H9 (cell line): ENCODE results near the gene GCNT2. TPM values are rescaled to one million over a fixed set of nuclear protein-coding genes. Genes with fewer than 3 reads are reported as not detected.

ENCODE experiments used
- DNase-seq: peaks from one replicate; pipeline ENCODE4 v3.0.0-alpha.2; 2017
- H2AFZ ChIP-seq: one replicate; pipeline ENCODE4 v1.6.1; 2013; ENCODE audit warnings: mild to moderate bottlenecking, low read length, control low read depth, moderate library complexity
- H2AK5ac ChIP-seq: 2 replicates; pipeline ENCODE4 v1.6.1; 2013; ENCODE audit warnings: low read length, control low read depth, mixed read lengths; ENCODE audit not compliant: insufficient read length
- H2BK120ac ChIP-seq: one replicate; pipeline ENCODE4 v1.6.1; 2013; ENCODE audit warnings: low read depth, mild to moderate bottlenecking, low read length, control low read depth, inconsistent platforms; ENCODE audit not compliant: poor library complexity, severe bottlenecking
- H2BK12ac ChIP-seq: 2 replicates; pipeline ENCODE4 v1.6.1; 2013; ENCODE audit warnings: low read length, control low read depth, mixed read lengths, low read depth; ENCODE audit not compliant: insufficient read length
- H2BK15ac ChIP-seq: 2 replicates; pipeline ENCODE4 v1.6.1; 2013; ENCODE audit warnings: low read depth, low read length, control low read depth
- H2BK20ac ChIP-seq: one replicate; pipeline ENCODE4 v1.6.1; 2013; ENCODE audit warnings: low read depth, mild to moderate bottlenecking, low read length, control low read depth, inconsistent platforms; ENCODE audit not compliant: poor library complexity, severe bottlenecking
- H2BK5ac ChIP-seq: 2 replicates; pipeline ENCODE4 v1.6.1; 2013; ENCODE audit warnings: low read length, control low read depth, mixed read lengths; ENCODE audit not compliant: insufficient read length
- H3K14ac ChIP-seq: 2 replicates; pipeline ENCODE4 v1.6.1; 2013; ENCODE audit warnings: low read length, control low read depth; ENCODE audit not compliant: insufficient read depth
- H3K18ac ChIP-seq: 2 replicates; pipeline ENCODE4 v1.6.1; 2013; ENCODE audit warnings: low read depth, mild to moderate bottlenecking, mixed read lengths, low read length, control low read depth; ENCODE audit not compliant: insufficient read length
- H3K23ac ChIP-seq: 2 replicates; pipeline ENCODE4 v1.6.1; 2013; ENCODE audit warnings: low read length, control low read depth, mixed read lengths, low read depth; ENCODE audit not compliant: insufficient read length
- H3K23me2 ChIP-seq: 2 replicates; pipeline ENCODE4 v1.6.1; 2013; ENCODE audit warnings: low read depth, mild to moderate bottlenecking, mixed read lengths, low read length, control low read depth; ENCODE audit not compliant: insufficient read length, poor library complexity, severe bottlenecking
- H3K27ac ChIP-seq: 2 replicates; pipeline ENCODE4 v1.5.1; 2013; ENCODE audit warnings: low read length, control low read depth, mixed read lengths, low read depth; ENCODE audit not compliant: insufficient read length
- H3K27me3 ChIP-seq: 2 replicates; pipeline ENCODE4 v1.6.1; 2013; ENCODE audit warnings: low read length, control low read depth, inconsistent platforms; ENCODE audit not compliant: insufficient read depth
- H3K4ac ChIP-seq: 2 replicates; pipeline ENCODE4 v1.6.1; 2013; ENCODE audit warnings: low read depth, mild to moderate bottlenecking, control low read depth, inconsistent platforms, low read length, moderate library complexity
- H3K4me1 ChIP-seq: 2 replicates; pipeline ENCODE4 v1.6.1; 2013; ENCODE audit warnings: low read length, control low read depth, inconsistent platforms; ENCODE audit not compliant: insufficient read depth
- H3K4me2 ChIP-seq: 2 replicates; pipeline ENCODE4 v1.6.1; 2013; ENCODE audit warnings: low read length, control low read depth, mixed read lengths; ENCODE audit not compliant: insufficient read length, insufficient read depth
- H3K56ac ChIP-seq: 2 replicates; pipeline ENCODE4 v1.6.1; 2013; ENCODE audit warnings: low read depth, mild to moderate bottlenecking, mixed read lengths, low read length, control low read depth; ENCODE audit not compliant: insufficient read length
- H3K79me1 ChIP-seq: 2 replicates; pipeline ENCODE4 v1.6.1; 2013; ENCODE audit warnings: low read depth, mild to moderate bottlenecking, moderate library complexity, low read length, control low read depth, inconsistent platforms; ENCODE audit not compliant: insufficient read depth, poor library complexity, severe bottlenecking
- H3K79me2 ChIP-seq: 2 replicates; pipeline ENCODE4 v1.6.1; 2013; ENCODE audit warnings: low read length, control low read depth, inconsistent platforms; ENCODE audit not compliant: insufficient read depth
- H3K9ac ChIP-seq: 2 replicates; pipeline ENCODE4 v1.6.1; 2013; ENCODE audit warnings: low read length, control low read depth, mixed read lengths; ENCODE audit not compliant: insufficient read length; ENCODE audit errors: extremely low read depth
- H3K9me3 ChIP-seq: one replicate; pipeline ENCODE4 v1.6.1; 2013; ENCODE audit warnings: low read depth, low read length, inconsistent platforms; ENCODE audit not compliant: control insufficient read depth
- H3T11ph ChIP-seq: one replicate; pipeline ENCODE4 v1.6.1; 2013; ENCODE audit warnings: mild to moderate bottlenecking, low read length, control low read depth, inconsistent platforms
- H4K20me1 ChIP-seq: one replicate; pipeline ENCODE4 v1.6.1; 2013; ENCODE audit not compliant: control insufficient read depth, insufficient read length, insufficient read depth
- H4K5ac ChIP-seq: 2 replicates; pipeline ENCODE4 v1.6.1; 2013; ENCODE audit warnings: low read depth, mild to moderate bottlenecking, mixed read lengths, low read length, control low read depth; ENCODE audit not compliant: insufficient read length
- H4K8ac ChIP-seq: replicated peaks from 2 replicates; pipeline ENCODE4 v1.6.1; 2013; ENCODE audit warnings: low read length, control low read depth, mixed read lengths, low read depth; ENCODE audit not compliant: insufficient read length
- H4K91ac ChIP-seq: 2 replicates; pipeline ENCODE4 v1.6.1; 2013; ENCODE audit warnings: low read depth, mild to moderate bottlenecking, moderate library complexity, mixed read lengths, low read length, control low read depth; ENCODE audit not compliant: insufficient read length
- H3K27ac Mint-ChIP-seq, 3 experiments: 2 replicates in 2 of 3; 3 replicates in 1 of 3; pipeline ENCODE4 v1.8.0; 2020 to 2021; ENCODE audit warnings: mixed read lengths in 3 of 3, mild to moderate bottlenecking in 1 of 3, moderate library complexity in 1 of 3
- H3K27me3 Mint-ChIP-seq: 2 replicates; pipeline ENCODE4 v1.8.0; 2021; ENCODE audit warnings: low read depth, mild to moderate bottlenecking, moderate library complexity, mixed read lengths
- H3K36me3 Mint-ChIP-seq, 3 experiments: 2 replicates in 2 of 3; 3 replicates in 1 of 3; pipeline ENCODE4 v1.8.0; 2020 to 2021; ENCODE audit warnings: low read depth in 3 of 3, mixed read lengths in 3 of 3; ENCODE audit not compliant: insufficient read depth in 1 of 3
- H3K4me1 Mint-ChIP-seq, 2 experiments: 2 replicates each; pipeline ENCODE4 v1.8.0; 2020; ENCODE audit warnings: mixed read lengths in 2 of 2
- H3K4me3 Mint-ChIP-seq, 2 experiments: 2 replicates in 1 of 2; 3 replicates in 1 of 2; pipeline ENCODE4 v1.8.0; 2020 to 2021; ENCODE audit warnings: mild to moderate bottlenecking in 2 of 2, mixed read lengths in 2 of 2, moderate library complexity in 1 of 2
- H3K9me3 Mint-ChIP-seq, 2 experiments: 2 replicates in 1 of 2; 3 replicates in 1 of 2; pipeline ENCODE4 v1.8.0; 2020; ENCODE audit warnings: mild to moderate bottlenecking in 2 of 2, mixed read lengths in 2 of 2, moderate library complexity in 1 of 2
- WGBS: extraction: QIAGEN DNeasy Blood & Tissue Kit; methylation state at CpG from one replicate; pipeline ENCODE4 v1.1.7; 2013; ENCODE audit warnings: missing lambda C conversion rate, low lambda C conversion rate, mixed read lengths; ENCODE audit not compliant: insufficient read length; ENCODE audit errors: extremely low coverage; 5-methylcytosine and 5-hydroxymethylcytosine counted together
- total RNA-seq: library from RNA; stranded (reverse); gene quantifications from 2 replicates; pipeline ENCODE4 v1.2.1, GENCODE V29; 2021
- TF ChIP-seq, protein P1 (sequence below): fragments of 200-600 bp; sonication (generic); conservative IDR thresholded peaks from 3 replicates; pipeline ENCODE4 v1.8.0; 2021; ENCODE audit warnings: antibody characterized with exemption, mild to moderate bottlenecking

The GCNT2 gene
- total RNA-seq, 1 experiment from 2014 or later = 41.7 TPM

DNA sequence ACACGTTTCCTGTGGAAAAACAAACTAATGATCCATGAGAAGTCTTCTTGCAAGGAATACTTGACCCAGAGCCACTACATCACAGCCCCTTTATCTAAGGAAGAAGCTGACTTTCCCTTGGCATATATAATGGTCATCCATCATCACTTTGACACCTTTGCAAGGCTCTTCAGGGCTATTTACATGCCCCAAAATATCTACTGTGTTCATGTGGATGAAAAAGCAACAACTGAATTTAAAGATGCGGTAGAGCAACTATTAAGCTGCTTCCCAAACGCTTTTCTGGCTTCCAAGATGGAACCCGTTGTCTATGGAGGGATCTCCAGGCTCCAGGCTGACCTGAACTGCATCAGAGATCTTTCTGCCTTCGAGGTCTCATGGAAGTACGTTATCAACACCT lies 35.4 kb downstream of the GCNT2 start:
- Mint-ChIP-seq H3K4me3 (peak overlapping the region; percentile 89 to 97), H3K9me3 (no peaks in the 10 kb centered on the region), H3K27me3 (no peaks in the 10 kb centered on the region), H3K4me1 (peaks cover 77 to 83% of the 10 kb centered on the region in 2 experiments), H3K27ac (peak overlapping the region; percentile 95 to 99 (median 98); a peak in 6 of 7 replicates), H3K36me3 (peaks cover 3 to 11% (median 6%) of the 10 kb centered on the region in 3 experiments; a peak in 5 of 7 replicates)
- no peak for DNase-seq
- peaks cover 5% of the 10 kb centered on the region; the same call in 1 of the 2 replicates for H3K4me1 ChIP-seq
- no peak overlapping the region for H2BK20ac ChIP-seq
- no peak overlapping the region for H2BK5ac ChIP-seq
- no peaks in the 10 kb centered on the region for H3K27me3 ChIP-seq
- H2BK15ac ChIP-seq = no peak overlapping the region
- no peak overlapping the region for H2AFZ ChIP-seq
- whole genome bisulfite sequencing = no CpG with 5 or more reads among the region's 6 CpGs
- no peaks in the 10 kb centered on the region for H3K79me1 ChIP-seq
- no peak overlapping the region for H2BK12ac ChIP-seq
- H4K20me1 ChIP-seq = no peaks in the 10 kb centered on the region
- H2BK120ac ChIP-seq = no peak overlapping the region
- no peak overlapping the region for H3K18ac ChIP-seq
- no peaks in the 10 kb centered on the region for H3K9me3 ChIP-seq
- no peak overlapping the region for H2AK5ac ChIP-seq
- H3K23ac ChIP-seq = no peak overlapping the region
- H3K56ac ChIP-seq = no peak overlapping the region
- no peak overlapping the region for H4K8ac ChIP-seq
- peaks cover 34% of the 10 kb centered on the region; the same call in 1 of the 2 replicates for H3K79me2 ChIP-seq
- TF ChIP-seq, protein P1, sequence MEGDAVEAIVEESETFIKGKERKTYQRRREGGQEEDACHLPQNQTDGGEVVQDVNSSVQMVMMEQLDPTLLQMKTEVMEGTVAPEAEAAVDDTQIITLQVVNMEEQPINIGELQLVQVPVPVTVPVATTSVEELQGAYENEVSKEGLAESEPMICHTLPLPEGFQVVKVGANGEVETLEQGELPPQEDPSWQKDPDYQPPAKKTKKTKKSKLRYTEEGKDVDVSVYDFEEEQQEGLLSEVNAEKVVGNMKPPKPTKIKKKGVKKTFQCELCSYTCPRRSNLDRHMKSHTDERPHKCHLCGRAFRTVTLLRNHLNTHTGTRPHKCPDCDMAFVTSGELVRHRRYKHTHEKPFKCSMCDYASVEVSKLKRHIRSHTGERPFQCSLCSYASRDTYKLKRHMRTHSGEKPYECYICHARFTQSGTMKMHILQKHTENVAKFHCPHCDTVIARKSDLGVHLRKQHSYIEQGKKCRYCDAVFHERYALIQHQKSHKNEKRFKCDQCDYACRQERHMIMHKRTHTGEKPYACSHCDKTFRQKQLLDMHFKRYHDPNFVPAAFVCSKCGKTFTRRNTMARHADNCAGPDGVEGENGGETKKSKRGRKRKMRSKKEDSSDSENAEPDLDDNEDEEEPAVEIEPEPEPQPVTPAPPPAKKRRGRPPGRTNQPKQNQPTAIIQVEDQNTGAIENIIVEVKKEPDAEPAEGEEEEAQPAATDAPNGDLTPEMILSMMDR = no peak
- H3K4me2 ChIP-seq = peak overlapping the region; percentile 85
- no peak overlapping the region for H3K27ac ChIP-seq
- no peak overlapping the region for H3K4ac ChIP-seq
- H3K9ac ChIP-seq = peak overlapping the region; percentile 82
- peaks cover 30% of the 10 kb centered on the region for H3K23me2 ChIP-seq
- no peak overlapping the region for H3T11ph ChIP-seq
- no peak overlapping the region for H4K91ac ChIP-seq
- H4K5ac ChIP-seq = no peak overlapping the region
- no peak overlapping the region for H3K14ac ChIP-seq
